B cell (primary cell): ENCODE data around the gene SERPINB7.

Experiments
- EZH2 ChIP-seq: IDR thresholded peaks from 2 replicates; pipeline ENCODE4 v1.6.1; 2012; ENCODE audit warnings: borderline replicate concordance, low read depth, mild to moderate bottlenecking, moderate library complexity, low read length; ENCODE audit not compliant: insufficient read depth, poor library complexity, severe bottlenecking
- TF ChIP-seq, protein P1 (sequence below): fragments of 200-600 bp; IDR thresholded peaks from one replicate; pipeline ENCODE4 v1.8.0; 2022; ENCODE audit warnings: antibody characterized with exemption, mild to moderate bottlenecking

GRCh38 chr18:63788447-63789096, 13.4 kb downstream of the SERPINB7 start:
- no peak for TF ChIP-seq EZH2
- TF ChIP-seq, protein P1, sequence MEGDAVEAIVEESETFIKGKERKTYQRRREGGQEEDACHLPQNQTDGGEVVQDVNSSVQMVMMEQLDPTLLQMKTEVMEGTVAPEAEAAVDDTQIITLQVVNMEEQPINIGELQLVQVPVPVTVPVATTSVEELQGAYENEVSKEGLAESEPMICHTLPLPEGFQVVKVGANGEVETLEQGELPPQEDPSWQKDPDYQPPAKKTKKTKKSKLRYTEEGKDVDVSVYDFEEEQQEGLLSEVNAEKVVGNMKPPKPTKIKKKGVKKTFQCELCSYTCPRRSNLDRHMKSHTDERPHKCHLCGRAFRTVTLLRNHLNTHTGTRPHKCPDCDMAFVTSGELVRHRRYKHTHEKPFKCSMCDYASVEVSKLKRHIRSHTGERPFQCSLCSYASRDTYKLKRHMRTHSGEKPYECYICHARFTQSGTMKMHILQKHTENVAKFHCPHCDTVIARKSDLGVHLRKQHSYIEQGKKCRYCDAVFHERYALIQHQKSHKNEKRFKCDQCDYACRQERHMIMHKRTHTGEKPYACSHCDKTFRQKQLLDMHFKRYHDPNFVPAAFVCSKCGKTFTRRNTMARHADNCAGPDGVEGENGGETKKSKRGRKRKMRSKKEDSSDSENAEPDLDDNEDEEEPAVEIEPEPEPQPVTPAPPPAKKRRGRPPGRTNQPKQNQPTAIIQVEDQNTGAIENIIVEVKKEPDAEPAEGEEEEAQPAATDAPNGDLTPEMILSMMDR, result no peak
